Astrocyte (in vitro differentiated cells and primary cell): ENCODE measurements around the gene PTTG1. TPM values are rescaled to one million over a fixed set of nuclear protein-coding genes. Genes with fewer than 3 reads are reported as not detected.

ENCODE experiments used
- DNase-seq: peaks from one replicate; pipeline ENCODE4 v3.0.0-alpha.2; 2010; ENCODE audit warnings: low read depth
- FAIRE-seq: peaks from 2 replicates; lab custom pipeline; 2011; peaks lifted over from hg19 to GRCh38; lab: Jason Lieb, UNC
- H2AFZ ChIP-seq: 2 replicates; pipeline ENCODE4 v1.6.0; 2012; ENCODE audit warnings: low read depth, low read length, inconsistent platforms
- H3K27ac ChIP-seq: 2 replicates; pipeline ENCODE4 v1.5.1; 2011; ENCODE audit warnings: low read depth, low read length, inconsistent platforms
- H3K27me3 ChIP-seq: 2 replicates; pipeline ENCODE4 v1.6.0; 2011; ENCODE audit warnings: low read length, inconsistent platforms; ENCODE audit not compliant: insufficient read depth
- H3K36me3 ChIP-seq: 2 replicates; pipeline ENCODE4 v1.5.1; 2011; ENCODE audit warnings: low read length, inconsistent platforms; ENCODE audit not compliant: insufficient read depth
- H3K4me1 ChIP-seq: 2 replicates; pipeline ENCODE4 v1.5.1; 2011; ENCODE audit warnings: low read length, inconsistent platforms; ENCODE audit not compliant: insufficient read depth
- H3K4me2 ChIP-seq: 2 replicates; pipeline ENCODE4 v1.6.0; 2012; ENCODE audit warnings: low read length, inconsistent platforms
- H3K4me3 ChIP-seq: 2 replicates; pipeline ENCODE4 v1.5.1; 2011; ENCODE audit warnings: low read depth, mild to moderate bottlenecking, low read length, inconsistent platforms; ENCODE audit not compliant: insufficient read depth
- H3K79me2 ChIP-seq: 2 replicates; pipeline ENCODE4 v1.6.0; 2012; ENCODE audit warnings: mild to moderate bottlenecking, low read length, inconsistent platforms; ENCODE audit not compliant: insufficient read depth
- H3K9ac ChIP-seq: 2 replicates; pipeline ENCODE4 v1.6.0; 2012; ENCODE audit warnings: mild to moderate bottlenecking, low read length, inconsistent platforms
- H3K9me3 ChIP-seq: 2 replicates; pipeline ENCODE4 v1.5.1; 2012; ENCODE audit warnings: low read depth, mild to moderate bottlenecking, low read length, inconsistent platforms; ENCODE audit not compliant: insufficient read depth
- H4K20me1 ChIP-seq: 2 replicates; pipeline ENCODE4 v1.6.0; 2012; ENCODE audit warnings: low read length, inconsistent platforms; ENCODE audit not compliant: insufficient read depth
- H3K27ac Mint-ChIP-seq: one replicate; pipeline ENCODE4 v1.8.0; 2021; ENCODE audit warnings: mild to moderate bottlenecking, mixed read lengths; ENCODE audit not compliant: unreplicated experiment
- H3K27me3 Mint-ChIP-seq: one replicate; pipeline ENCODE4 v1.8.0; 2021; ENCODE audit warnings: low read depth, mixed read lengths; ENCODE audit not compliant: unreplicated experiment
- H3K36me3 Mint-ChIP-seq: one replicate; pipeline ENCODE4 v1.8.0; 2021; ENCODE audit warnings: low read depth, mixed read lengths; ENCODE audit not compliant: unreplicated experiment
- H3K4me1 Mint-ChIP-seq: one replicate; pipeline ENCODE4 v1.8.0; 2021; ENCODE audit warnings: low read depth, mixed read lengths; ENCODE audit not compliant: unreplicated experiment
- H3K4me3 Mint-ChIP-seq: one replicate; pipeline ENCODE4 v1.8.0; 2021; ENCODE audit warnings: mild to moderate bottlenecking, moderate library complexity, mixed read lengths; ENCODE audit not compliant: unreplicated experiment
- H3K9me3 Mint-ChIP-seq: one replicate; pipeline ENCODE4 v1.8.0; 2021; ENCODE audit warnings: mild to moderate bottlenecking, mixed read lengths; ENCODE audit not compliant: unreplicated experiment
- EZH2 ChIP-seq: IDR thresholded peaks from 2 replicates; pipeline ENCODE4 v1.6.1; 2012; ENCODE audit warnings: mild to moderate bottlenecking, low read length, inconsistent platforms; ENCODE audit not compliant: insufficient read depth
- total RNA-seq: library from RNA; stranded (reverse); gene quantifications from 2 replicates; pipeline ENCODE4 v1.2.1, GENCODE V29; 2021
- TF ChIP-seq, protein P1 (sequence below): IDR thresholded peaks from 2 replicates; pipeline ENCODE4 v1.5.1; 2011; ENCODE audit warnings: low read depth, mild to moderate bottlenecking, inconsistent platforms, low read length, moderate library complexity; ENCODE audit not compliant: insufficient read depth

The PTTG1 gene
- total RNA-seq, 1 donor from 2014 or later: 20.4 TPM

DNA sequence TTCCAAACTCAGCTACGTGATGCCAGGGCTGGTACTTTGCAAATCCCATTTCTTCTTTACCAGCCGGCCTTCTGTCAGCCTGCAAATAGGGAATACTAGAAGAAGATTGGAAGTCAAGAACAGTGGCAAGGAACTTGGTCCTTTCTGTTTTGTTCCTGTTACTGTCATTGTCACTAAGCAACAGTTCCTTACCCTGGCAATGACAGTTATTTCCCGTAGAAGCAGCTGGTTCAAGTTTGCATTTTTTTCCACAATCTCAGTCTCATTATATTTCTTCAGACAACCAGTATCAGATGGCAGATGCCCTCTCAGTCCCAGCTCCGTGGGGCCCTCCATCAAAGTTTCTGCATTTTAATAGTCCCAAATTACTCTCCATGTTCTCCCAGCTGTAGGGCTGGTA is 42.1 kb upstream of the PTTG1 start:
- Histone ChIP-seq H2AFZ (no peak overlapping the region), H3K36me3 (no peaks in the 10 kb centered on the region), H4K20me1 (no peaks in the 10 kb centered on the region), H3K9ac (no peak overlapping the region), H3K9me3 (no peaks in the 10 kb centered on the region), H3K27ac (no peak overlapping the region), H3K4me3 (no peak overlapping the region), H3K4me1 (no peaks in the 10 kb centered on the region), H3K27me3 (peaks cover 14% of the 10 kb centered on the region), H3K4me2 (no peak overlapping the region), H3K79me2 (no peaks in the 10 kb centered on the region)
- no peak overlapping the region for H3K4me3 Mint-ChIP-seq
- H3K27me3 Mint-ChIP-seq: peaks cover 14% of the 10 kb centered on the region
- no peaks in the 10 kb centered on the region for H3K36me3 Mint-ChIP-seq
- H3K9me3 Mint-ChIP-seq: no peaks in the 10 kb centered on the region
- peaks cover 8% of the 10 kb centered on the region for H3K4me1 Mint-ChIP-seq
- DNase-seq (no peak), FAIRE-seq (no peak)
- TF ChIP-seq, protein P1, sequence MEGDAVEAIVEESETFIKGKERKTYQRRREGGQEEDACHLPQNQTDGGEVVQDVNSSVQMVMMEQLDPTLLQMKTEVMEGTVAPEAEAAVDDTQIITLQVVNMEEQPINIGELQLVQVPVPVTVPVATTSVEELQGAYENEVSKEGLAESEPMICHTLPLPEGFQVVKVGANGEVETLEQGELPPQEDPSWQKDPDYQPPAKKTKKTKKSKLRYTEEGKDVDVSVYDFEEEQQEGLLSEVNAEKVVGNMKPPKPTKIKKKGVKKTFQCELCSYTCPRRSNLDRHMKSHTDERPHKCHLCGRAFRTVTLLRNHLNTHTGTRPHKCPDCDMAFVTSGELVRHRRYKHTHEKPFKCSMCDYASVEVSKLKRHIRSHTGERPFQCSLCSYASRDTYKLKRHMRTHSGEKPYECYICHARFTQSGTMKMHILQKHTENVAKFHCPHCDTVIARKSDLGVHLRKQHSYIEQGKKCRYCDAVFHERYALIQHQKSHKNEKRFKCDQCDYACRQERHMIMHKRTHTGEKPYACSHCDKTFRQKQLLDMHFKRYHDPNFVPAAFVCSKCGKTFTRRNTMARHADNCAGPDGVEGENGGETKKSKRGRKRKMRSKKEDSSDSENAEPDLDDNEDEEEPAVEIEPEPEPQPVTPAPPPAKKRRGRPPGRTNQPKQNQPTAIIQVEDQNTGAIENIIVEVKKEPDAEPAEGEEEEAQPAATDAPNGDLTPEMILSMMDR: no peak
- no peak for TF ChIP-seq EZH2
- no peak overlapping the region for H3K27ac Mint-ChIP-seq

DNA sequence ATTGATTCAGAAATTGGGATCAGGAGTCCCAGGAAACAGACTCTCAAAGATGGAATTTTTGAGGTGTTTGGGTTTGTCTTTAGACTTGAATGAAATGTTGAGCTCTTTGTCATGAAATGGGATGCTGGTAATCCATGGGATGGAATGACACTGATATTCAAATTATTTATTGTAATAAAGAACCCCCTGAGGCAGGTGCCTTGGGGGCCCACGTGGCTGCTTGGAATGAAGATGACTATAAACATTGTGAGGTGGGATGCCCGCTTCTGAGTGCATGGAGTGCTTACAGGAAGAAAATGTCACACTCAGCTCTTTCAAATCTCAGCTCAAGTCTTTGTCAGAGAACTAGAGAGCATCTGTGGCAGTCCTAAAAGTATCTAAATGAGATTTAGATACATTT is 41.6 kb upstream of the PTTG1 start:
- Histone ChIP-seq H3K4me3 (no peak overlapping the region), H3K4me2 (no peak overlapping the region), H3K27me3 (peaks cover 10% of the 10 kb centered on the region), H3K9me3 (no peaks in the 10 kb centered on the region), H3K79me2 (no peaks in the 10 kb centered on the region), H2AFZ (no peak overlapping the region), H3K4me1 (no peaks in the 10 kb centered on the region), H3K9ac (no peak overlapping the region), H3K36me3 (no peaks in the 10 kb centered on the region), H3K27ac (no peak overlapping the region), H4K20me1 (no peaks in the 10 kb centered on the region)
- Mint-ChIP-seq H3K27me3 (peaks cover 11% of the 10 kb centered on the region), H3K4me1 (peaks cover 3% of the 10 kb centered on the region), H3K36me3 (no peaks in the 10 kb centered on the region), H3K27ac (no peak overlapping the region), H3K9me3 (no peaks in the 10 kb centered on the region), H3K4me3 (no peak overlapping the region)
- DNase-seq: no peak
- no peak for TF ChIP-seq EZH2
- TF ChIP-seq, protein P1: no peak
- FAIRE-seq: no peak

DNA sequence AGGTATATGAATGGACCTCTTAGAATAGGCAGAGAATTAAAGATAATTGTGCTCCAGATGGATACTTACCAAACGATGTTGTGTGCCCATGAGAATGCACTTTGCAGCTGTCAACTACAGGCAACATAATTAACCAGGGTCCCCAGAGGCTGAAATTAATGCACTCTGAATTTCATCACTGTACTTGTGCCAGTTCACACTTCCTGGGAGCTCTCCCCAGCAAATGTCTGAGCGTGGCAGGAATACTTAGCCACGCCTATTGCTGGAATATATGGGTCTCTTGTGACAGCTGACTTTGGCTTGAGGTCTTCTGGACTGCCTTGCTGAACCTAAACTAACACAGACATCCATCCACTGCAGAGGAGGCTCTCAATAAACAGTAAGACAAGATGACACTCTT is 39.3 kb upstream of the PTTG1 start:
- H3K4me3 ChIP-seq: no peak overlapping the region
- no peaks in the 10 kb centered on the region for H3K4me1 ChIP-seq
- no peak for FAIRE-seq
- H3K27ac ChIP-seq: no peak overlapping the region
- H3K9me3 Mint-ChIP-seq: peaks cover 9% of the 10 kb centered on the region
- H3K79me2 ChIP-seq: no peaks in the 10 kb centered on the region
- DNase-seq: no peak
- no peaks in the 10 kb centered on the region for H3K9me3 ChIP-seq
- no peak overlapping the region for H2AFZ ChIP-seq
- no peak overlapping the region for H3K27ac Mint-ChIP-seq
- no peaks in the 10 kb centered on the region for H3K4me1 Mint-ChIP-seq
- no peak for TF ChIP-seq EZH2
- TF ChIP-seq, protein P1: no peak
- peaks cover 11% of the 10 kb centered on the region for H3K27me3 Mint-ChIP-seq
- no peak overlapping the region for H3K9ac ChIP-seq
- no peaks in the 10 kb centered on the region for H4K20me1 ChIP-seq
- H3K27me3 ChIP-seq: no peaks in the 10 kb centered on the region
- no peaks in the 10 kb centered on the region for H3K36me3 ChIP-seq
- no peak overlapping the region for H3K4me2 ChIP-seq
- no peaks in the 10 kb centered on the region for H3K36me3 Mint-ChIP-seq
- H3K4me3 Mint-ChIP-seq: no peak overlapping the region
